ENCODE results near the gene CCL24.
"Not testable (repeated sequence)": the region's sequence is repeated elsewhere in the genome, so short reads cannot be mapped to it uniquely, and the experiment has no call there.

The CCL24 gene

DNA sequence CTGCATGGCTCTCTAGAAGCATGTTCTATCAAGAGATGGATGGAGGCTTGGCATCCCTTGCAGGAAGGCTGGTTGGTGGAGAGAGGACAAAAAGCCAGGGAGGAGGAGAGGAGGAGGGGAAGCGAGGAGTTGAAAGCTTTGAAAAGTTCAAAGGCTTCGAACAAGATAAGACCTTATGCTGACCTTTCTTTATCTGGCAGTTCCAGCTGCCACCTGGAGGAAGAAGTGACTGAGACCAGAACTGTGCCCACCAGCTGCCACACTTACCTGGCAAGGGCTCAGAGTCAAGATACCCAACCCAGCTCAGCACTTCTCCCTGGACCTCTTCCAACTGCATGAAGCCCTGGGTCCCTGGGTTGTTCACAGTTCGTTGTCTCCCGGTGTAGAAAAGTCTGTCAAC is 14.8 kb downstream of the CCL24 start:
- no peak for DNase-seq (ENCODE audit: low read depth)
- TF ChIP-seq, protein P1, sequence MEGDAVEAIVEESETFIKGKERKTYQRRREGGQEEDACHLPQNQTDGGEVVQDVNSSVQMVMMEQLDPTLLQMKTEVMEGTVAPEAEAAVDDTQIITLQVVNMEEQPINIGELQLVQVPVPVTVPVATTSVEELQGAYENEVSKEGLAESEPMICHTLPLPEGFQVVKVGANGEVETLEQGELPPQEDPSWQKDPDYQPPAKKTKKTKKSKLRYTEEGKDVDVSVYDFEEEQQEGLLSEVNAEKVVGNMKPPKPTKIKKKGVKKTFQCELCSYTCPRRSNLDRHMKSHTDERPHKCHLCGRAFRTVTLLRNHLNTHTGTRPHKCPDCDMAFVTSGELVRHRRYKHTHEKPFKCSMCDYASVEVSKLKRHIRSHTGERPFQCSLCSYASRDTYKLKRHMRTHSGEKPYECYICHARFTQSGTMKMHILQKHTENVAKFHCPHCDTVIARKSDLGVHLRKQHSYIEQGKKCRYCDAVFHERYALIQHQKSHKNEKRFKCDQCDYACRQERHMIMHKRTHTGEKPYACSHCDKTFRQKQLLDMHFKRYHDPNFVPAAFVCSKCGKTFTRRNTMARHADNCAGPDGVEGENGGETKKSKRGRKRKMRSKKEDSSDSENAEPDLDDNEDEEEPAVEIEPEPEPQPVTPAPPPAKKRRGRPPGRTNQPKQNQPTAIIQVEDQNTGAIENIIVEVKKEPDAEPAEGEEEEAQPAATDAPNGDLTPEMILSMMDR (IDR thresholded peaks at IDR 0.05; ENCODE audit: control insufficient read depth, extremely low read depth, insufficient read depth), result no peak
- no peak overlapping the region for H3K4me3 ChIP-seq (ENCODE audit: low read depth, low read length)

DNA sequence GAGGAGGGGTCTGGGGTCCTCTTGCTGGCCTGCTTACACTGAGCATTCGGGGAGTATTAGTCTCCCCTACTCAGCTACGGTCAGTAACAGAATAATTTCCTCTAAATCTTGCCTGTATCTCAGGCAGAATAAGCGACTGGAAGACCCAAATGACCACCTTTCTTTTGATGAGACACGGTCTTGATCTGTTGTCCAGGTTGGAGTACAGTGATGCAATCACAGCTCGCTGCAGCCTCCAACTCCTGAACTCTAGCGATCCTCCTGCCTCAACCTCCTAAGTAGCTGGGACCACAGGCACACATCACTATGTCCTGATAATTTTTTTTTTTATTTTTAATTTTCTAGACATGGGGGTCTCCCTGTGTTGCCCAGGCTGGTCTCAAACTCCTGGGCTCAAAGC is 17.2 kb downstream of the CCL24 start:
- no peak overlapping the region for H3K4me3 ChIP-seq (ENCODE audit: low read depth, low read length)
- DNase-seq (ENCODE audit: low read depth), result no peak
- TF ChIP-seq, protein P1 (IDR thresholded peaks at IDR 0.05; ENCODE audit: control insufficient read depth, extremely low read depth, insufficient read depth), result no peak

DNA sequence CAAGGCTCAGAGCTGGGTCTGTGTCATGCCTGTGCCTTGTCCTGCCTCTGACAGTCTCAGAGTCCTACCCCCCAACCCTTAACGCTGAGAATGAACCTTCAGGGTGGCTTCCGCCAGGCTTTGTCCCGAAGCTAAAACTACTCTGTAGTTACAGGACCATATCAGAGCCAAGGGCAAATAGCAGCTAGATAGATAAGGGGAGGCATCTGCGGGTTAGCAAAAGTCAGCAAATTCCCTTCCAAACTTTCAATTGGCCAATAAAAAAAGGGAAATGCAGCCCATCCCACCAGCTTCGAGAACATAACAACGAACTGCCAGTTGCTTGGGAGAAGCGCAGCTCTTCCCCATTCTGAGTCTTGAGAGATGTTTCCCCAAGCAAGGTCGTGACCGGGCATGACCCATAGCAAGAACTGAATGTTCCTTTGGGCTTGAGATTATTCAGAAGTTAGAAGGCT is 17.7 kb downstream of the CCL24 start:
- no peak for DNase-seq (ENCODE audit: low read depth)
- TF ChIP-seq, protein P1 (IDR thresholded peaks at IDR 0.05; ENCODE audit: control insufficient read depth, extremely low read depth, insufficient read depth), result no peak
- H3K4me3 ChIP-seq (ENCODE audit: low read depth, low read length), result no peak overlapping the region

DNA sequence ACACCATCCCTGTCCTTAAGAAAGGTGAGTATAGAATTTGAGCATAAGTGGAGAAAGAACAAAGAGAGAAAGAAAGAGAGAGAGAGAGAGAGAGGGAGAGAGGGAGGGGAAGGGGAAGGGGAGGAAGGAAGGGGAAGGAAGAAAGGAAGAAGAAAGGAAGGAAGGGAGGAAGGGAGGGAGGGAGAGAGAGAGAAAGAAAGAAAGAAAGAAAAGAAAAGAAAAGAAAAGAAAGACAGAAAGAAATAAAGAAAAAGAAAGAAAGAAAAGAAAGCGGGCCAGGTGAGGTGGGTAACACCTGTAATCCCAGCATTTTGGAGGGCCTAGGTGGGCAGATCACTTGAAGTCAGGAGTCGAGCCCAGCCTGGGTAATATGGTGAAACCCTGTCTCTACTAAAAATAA is 19.9 kb downstream of the CCL24 start:
- no peak for DNase-seq (ENCODE audit: low read depth)
- TF ChIP-seq, protein P1 (IDR thresholded peaks at IDR 0.05; ENCODE audit: control insufficient read depth, extremely low read depth, insufficient read depth), result no peak

DNA sequence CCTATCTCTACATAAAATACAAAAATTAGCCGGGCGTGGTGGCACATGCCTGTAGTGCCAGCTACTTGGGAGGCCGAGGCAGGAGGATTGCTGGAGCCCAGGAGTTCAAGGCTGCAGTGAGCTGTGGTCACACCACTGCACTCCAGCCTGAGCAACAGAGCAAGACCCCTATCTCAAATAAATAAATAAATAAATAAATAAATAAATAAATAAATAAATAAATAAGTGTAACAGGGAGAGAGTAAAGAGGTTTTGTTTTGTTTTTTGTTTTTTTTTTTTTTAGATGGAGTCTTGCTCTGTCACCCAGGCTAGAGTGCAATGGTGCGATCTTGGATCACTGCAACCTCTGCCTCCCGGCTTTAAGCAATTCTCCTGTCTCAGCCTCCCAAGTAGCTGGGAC is 21.0 kb downstream of the CCL24 start:
- not testable (repeated sequence) for DNase-seq (ENCODE audit: low read depth); H3K4me3 ChIP-seq (ENCODE audit: low read depth, low read length)

More for the DNA sequence above, 19.9 kb downstream of the CCL24 start:
- no peak overlapping the region for H3K4me3 ChIP-seq (ENCODE audit: low read depth, low read length)

DNA sequence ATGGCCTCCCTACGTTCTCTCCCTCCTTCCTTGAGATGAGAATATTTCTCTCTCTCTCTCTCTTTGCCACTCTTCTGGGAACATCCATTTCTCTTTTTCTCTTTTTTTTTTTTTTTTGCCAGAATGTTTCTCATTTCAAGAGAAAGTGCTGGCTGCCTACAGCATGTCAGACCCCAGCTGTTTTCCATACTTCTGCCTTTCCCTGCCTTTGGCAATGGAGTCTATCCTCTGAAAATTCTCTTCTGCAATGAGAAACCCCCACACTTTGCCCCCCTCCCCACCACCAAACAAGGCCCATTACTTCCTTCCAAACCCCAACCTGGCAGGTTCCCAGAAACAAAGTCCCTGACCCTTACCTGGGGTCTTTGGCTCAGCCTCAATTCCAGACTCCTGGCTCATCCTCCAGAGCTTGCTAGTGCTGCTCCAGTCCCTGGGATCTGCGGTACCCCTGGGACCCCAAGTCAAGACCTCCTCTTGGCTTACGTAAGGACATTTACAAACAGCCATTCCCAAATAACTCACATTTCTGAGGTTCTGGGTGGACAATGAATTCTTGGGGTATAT is 24.2 kb downstream of the CCL24 start:
- TF ChIP-seq, protein P1 (IDR thresholded peaks at IDR 0.05; ENCODE audit: control insufficient read depth, extremely low read depth, insufficient read depth), result no peak
- no peak overlapping the region for H3K4me3 ChIP-seq (ENCODE audit: low read depth, low read length)
- DNase-seq (ENCODE audit: low read depth), result no peak

DNA sequence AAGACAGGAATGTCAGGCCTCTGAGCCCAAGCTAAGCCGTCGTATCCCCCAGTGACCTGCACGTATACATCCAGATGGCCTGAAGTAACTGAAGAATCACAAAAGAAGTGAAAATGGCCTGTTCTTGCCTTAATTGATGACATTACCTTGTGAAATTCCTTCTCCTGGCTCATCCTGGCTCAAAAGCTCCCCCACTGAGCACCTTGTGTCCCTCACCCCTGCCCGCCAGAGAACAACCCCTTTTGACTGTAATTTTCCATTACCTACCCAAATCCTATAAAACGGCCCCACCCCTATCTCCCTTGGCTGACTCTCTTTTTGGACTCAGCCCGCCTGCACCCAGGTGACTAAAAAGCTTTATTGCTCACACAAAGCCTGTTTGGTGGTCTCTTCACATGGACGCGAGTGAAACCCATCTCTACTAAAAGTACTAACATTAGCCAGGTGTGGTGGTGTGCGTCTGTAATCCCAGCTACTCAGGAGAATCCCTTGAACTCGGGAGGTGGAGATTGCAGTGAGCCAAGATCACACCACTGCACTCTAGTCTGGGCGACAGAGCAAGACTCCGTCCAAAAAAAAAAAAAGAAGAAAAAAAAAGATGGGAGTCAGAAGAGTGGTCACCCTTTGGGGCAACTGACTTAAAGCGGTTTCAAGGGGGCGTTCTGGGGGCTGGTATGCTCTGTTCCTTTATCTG is 25.3 kb downstream of the CCL24 start:
- not testable (repeated sequence) for H3K4me3 ChIP-seq (ENCODE audit: low read depth, low read length); DNase-seq (ENCODE audit: low read depth)

DNA sequence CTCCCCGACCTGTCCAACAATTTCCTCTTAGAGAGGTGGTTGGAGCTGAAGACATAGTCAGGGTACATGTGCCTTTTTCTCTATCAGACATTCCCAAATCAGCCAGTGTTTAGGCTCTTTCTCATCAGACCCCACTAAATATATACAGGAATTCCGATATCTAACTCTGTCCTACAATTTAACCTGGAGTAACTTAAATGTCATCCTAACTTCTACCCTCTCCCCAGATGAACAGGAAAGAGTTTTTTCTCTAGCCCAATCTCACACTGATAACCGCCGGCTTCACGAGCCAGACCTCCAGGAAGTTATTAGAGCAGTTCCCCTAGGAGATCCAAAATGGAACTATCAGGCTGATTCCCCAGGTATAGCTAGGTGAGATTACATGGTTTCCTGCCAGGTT is 30.5 kb downstream of the CCL24 start:
- DNase-seq (ENCODE audit: low read depth); H3K4me3 ChIP-seq (ENCODE audit: low read depth, low read length): not testable (repeated sequence)

DNA sequence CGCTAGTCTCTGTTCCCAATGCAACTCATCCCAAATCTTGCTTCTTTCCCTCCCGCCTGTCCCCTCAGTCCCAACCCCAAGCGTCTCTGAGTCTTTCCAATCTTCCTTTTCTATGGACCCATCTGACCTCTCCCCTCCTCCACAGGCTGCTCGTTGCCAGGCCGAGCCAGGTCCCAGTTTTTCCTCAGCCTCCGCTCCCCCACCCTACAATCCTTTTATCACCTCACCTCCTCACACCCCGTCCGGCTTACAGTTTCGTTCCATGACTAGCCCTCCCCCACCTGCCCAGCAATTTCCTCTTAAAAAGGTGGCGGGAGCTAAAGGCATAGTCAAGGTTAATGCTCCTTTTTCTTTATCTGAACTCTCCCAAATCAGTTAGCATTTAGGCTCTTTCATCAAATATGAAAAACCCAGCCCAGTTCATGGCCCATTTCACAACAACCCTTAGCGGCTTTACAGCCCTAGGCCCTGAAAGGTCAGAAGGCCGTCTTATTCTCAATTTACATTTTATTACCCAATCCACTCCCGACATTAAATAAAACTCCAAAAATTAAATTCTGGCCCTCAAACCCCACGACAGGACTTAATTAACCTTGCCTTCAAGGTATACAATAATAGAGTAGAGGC is 32.8 kb downstream of the CCL24 start:
- not testable (repeated sequence) for DNase-seq (ENCODE audit: low read depth); H3K4me3 ChIP-seq (ENCODE audit: low read depth, low read length)

DNA sequence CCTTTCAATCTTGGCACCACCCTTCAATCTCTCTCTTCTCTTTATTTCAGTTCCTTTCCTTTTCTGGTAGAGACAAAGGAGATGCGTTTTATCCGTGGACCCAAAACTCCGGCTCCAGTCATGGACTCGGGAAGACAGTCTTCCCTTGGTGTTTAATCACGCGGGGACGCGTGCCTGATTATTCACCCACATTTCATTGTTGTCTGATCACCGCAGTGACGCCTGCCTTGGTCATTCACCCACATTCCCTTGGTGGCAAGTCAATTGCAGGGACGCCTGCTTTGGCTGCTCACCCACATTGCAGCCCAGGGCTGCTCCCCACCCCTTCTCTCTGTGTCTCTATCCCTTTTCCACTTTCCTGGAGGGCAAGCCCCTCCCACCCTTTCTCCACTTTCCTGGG is 34.1 kb downstream of the CCL24 start:
- not testable (repeated sequence) for H3K4me3 ChIP-seq (ENCODE audit: low read depth, low read length)

DNA sequence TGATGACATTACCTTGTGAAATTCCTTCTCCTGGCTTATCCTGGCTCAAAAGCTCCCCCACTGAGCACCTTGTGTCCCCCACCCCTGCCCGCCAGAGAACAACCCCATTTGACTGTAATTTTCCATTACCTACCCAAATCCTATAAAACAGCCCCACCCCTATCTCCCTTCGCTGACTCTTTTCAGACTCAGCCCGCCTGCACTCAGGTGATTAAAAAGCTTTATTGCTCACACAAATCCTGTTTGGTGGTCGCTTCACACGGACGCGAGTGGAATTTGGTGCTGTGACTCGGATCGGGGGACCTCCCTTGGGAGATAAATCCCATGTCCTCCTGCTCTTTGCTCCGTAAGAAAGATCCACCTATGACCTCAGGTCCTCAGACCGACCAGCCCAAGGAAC is 34.6 kb downstream of the CCL24 start:
- DNase-seq (ENCODE audit: low read depth); H3K4me3 ChIP-seq (ENCODE audit: low read depth, low read length): not testable (repeated sequence)

More for the DNA sequence above, 34.1 kb downstream of the CCL24 start:
- DNase-seq (ENCODE audit: low read depth), result not testable (repeated sequence)

All from LNCaP clone FGC (cell line).